GM21526 (cell line): ENCODE results near the gene SLC25A18.

Experiments
- ATAC-seq: cut with Tn5 transposase; IDR thresholded peaks from one replicate; pipeline ENCODE4 v1.9.1; 2021; ENCODE audit warnings: moderate library complexity; ENCODE audit not compliant: unreplicated experiment, low FRiP score

The SLC25A18 gene

DNA sequence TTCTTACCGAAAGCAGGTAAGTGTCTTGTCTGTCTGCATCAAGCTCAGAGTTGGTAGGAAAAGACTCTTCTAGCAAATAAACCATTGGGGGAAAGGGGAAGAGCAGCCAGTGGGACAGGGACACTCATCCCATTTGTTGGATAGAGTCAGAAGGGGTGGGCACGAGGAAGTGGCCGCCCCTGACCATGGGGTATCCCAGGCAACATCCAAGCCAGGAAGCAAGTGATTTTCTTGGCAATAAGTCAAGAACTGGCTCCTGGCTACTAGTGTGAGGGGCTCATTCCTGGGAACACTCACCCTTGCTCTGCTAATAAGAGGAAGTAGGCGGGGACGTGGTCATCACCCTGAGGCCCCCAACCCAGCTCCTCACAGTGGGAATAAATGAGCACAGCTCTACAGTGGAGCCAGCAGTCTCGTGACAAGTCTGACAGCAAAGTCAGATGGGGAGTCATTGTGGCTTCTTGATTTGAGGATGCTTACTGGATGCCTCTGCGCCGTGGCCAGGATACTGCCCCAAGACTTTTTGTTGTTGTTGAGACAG is 6.7 kb downstream of the SLC25A18 start:
- no peak for ATAC-seq

DNA sequence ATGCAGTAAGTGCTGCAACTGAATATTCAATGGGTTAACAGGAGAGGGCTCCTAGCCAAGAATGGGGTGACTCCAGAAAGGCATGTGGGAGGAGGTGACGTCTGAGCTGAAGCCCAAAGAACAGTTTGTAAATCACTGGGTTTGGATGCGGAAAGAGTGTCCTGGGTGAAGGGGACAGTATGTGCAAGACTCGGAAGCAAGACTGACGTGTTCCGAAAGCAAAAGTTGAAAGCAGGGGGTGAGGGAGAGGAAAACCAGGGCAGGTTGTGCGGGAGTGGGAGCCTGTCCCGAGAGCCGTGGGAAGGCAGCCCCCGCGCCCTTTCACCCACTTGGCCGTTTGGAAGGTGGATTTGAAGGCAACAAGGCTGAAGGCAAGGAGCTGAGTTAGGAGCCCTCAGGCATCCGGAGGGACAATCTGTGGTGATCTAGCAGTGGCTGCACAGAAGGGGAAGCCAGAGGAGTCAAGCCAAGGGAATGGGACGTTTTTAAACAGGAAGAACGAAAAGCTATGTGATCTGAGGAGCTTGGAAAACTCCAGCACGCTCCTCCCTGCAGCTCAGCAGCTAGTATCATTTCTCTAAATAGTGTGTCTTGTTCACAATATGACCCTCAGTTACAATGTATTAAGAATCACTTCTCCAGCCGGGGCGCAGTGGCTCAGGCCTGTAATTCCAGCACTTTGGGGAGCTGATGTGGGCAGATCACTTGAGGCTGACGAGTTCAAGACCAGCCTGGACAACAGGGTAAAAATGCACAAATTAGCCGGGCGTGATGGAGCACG is 7.7 kb downstream of the SLC25A18 start:
- ATAC-seq: no peak

DNA sequence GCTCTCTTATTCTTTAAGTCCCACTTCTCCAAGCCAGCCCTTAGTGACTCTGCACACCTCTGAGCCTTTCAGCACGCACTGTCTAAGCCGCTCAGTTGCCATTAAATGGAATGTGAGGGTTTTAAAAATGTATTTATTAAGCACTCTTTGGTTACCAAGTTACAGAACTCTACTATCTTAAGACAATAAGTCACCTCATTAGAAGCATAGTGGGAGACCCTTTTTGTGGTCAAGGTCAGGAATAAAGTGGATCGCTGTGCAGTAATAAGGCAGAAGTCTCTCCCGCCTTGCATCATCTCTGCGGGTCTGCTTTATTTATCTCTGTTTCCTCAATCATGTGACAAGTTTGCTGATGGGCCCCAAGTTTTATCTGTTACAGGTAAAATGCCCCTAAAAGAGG is 11.9 kb downstream of the SLC25A18 start:
- ATAC-seq: no peak

DNA sequence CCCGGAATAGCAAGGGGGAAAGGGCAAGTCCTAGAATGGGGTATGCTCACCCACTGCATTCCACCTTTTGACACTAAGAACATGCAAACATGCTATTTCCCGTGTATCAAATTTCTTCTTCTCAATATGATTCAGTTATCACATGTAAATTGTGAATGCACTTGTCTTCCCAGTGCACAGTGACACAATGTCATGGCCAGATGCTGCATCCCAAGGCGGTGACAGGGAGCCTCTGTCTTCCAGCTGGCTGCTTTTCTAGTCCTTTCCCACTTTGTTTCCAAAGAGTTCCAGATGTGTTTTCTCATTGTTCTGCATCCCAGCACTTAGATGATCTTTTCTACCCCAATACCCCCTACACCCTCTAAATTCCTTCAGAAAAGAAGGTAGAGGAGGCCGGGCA is 12.4 kb downstream of the SLC25A18 start:
- no peak for ATAC-seq

DNA sequence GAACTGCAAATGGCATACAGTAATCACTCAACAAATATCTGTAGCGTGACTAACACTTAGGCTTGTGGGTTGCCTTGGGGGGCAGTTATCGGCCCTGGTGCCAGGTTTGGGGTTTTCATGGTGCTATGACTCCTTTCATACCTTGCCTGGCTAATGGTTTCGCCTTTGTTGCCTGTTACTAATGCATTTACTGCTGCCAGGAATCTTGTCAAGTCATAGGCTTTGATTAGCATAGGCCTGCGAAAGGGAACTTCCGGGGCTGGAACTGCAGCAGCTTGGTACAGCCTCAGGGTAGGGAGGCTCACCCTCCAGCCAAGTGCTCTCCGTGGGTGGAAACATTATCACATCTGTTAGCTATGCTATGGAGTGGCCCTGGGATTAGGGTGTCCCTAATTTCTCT is 13.2 kb downstream of the SLC25A18 start:
- no peak for ATAC-seq

DNA sequence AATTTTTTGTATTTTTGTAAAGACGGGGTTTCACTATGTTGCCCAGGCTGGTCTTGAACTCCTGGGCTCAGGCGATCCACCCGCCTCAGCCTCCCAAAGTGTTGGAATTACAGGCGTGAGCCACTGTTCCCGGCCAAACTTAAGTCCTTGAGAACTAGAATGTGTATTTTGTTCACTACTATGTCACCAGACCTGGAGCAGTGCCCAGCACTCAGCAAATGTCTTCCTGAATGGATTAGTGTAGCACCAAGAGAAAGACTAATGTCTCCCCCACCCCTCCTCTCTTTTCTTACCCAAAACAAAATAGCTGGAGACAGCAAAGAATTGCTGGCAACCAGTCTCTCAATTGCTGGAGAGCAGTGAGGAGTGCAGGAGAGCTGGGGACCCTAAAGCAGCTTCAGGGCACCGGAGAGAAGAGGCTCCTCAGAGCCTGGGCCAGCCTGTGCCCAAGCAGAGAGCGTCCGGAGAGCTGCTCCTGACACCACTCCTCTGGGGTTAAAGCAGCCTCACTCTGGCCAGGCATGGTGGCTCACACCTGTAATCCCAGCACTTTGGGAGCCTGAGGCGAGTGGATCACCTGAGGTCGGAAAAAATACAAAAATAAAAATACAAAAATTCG is 14.9 kb downstream of the SLC25A18 start:
- ATAC-seq: no peak

DNA sequence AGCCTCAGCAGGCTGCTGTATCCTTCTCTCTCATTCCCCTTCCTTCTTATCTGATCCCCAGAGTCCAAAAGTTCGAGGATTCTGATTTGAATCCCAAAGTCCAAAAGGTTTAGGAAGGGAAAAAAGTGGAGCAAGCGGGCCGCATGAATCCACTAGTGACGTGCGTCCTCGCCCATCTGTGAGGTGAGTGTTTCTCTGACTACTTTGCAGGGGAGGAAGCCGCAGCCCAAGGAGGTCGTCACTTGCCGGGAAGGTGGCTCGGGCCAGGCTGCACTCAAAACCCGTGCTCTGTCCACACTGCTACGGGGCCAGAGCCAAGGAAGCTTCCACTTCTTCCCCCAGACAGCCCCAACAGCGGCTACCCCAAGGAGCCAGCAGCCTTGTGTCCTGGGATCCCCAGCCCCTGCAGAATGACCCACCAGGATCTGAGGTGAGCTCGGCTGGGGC is 16.3 kb downstream of the SLC25A18 start:
- no peak for ATAC-seq

DNA sequence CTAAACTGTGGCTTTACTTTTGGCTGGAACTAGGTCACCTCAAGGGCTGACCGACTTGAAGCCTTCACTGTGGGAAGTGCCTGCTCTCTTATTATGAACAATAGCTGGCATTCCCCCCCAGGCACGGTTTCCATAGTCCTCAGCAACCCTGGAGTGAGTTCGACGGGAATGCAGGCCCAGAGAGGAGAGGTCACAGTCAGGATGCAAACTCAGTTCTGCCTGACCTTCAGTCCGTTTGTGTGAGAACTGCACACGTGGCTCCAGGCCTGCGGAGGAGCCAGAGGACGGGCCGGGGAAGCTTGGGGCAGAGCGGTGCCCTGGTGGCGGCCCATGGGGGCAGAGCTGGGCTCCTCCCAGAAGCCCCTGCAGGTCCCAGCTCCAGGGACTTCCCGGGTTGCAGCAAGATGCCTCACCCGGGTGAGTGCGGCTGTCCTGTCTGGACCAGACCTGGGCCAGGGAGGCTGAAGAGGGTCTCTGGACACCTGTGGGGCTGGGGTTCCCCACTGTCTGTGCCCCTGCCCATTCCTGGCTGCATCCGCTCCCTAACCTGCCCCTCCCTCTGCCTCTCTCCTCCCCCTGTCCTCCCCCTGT is 17.2 kb downstream of the SLC25A18 start:
- no peak for ATAC-seq

DNA sequence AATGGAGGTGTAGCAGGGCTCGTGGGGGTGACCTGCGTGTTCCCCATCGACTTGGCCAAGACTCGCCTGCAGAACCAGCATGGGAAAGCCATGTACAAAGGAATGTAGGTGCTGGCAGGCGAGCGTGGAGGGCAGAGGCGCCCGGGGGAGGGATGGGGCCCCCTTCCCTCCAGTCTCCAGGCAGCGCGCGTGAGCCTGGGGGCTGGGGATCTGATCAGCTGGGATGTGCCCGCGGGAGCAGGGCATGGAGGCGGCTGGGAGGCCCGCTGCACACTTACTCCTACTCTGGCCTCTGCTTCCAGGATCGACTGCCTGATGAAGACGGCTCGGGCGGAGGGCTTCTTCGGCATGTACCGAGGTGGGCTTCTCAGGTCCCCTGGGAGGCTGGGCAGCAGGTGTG is 17.8 kb downstream of the SLC25A18 start:
- no peak for ATAC-seq

DNA sequence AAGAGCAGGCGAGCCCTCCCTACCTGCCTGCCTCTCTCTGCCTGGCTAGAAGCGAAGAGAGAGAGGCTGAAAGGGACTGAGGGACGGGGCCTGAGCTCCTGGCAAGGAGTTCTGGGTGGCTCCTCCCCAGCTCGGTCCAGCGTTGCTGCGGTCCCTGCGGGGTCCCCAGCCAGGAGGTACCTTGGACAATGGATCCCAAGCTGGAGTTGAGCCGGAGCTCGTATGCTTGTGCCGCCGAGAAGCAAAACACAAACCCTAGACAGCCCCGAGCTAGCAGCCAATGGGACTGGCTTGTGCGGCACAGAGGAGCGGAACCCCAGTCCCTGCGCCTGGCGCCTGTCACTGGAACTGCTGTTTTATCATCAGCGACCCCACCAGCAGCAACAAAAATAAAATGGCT is 18.3 kb downstream of the SLC25A18 start:
- ATAC-seq: no peak

DNA sequence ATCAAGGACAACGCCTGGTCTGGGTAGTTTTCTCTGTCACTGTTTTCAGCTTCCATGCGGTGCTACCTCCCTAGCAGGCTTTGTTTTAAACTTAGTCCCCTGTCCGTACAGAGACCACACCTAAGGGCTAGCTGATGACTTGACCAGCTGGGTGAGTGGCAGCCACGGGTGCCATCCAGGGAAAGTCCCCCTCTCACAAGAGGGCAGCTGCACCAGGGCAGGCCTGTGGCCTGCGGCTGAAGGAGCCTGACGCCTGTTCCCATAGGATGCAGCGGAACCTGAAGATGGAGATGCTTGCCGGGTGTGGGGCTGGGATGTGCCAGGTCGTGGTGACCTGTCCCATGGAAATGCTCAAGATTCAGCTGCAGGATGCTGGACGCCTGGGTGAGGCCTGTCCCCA is 19.9 kb downstream of the SLC25A18 start:
- ATAC-seq: no peak

DNA sequence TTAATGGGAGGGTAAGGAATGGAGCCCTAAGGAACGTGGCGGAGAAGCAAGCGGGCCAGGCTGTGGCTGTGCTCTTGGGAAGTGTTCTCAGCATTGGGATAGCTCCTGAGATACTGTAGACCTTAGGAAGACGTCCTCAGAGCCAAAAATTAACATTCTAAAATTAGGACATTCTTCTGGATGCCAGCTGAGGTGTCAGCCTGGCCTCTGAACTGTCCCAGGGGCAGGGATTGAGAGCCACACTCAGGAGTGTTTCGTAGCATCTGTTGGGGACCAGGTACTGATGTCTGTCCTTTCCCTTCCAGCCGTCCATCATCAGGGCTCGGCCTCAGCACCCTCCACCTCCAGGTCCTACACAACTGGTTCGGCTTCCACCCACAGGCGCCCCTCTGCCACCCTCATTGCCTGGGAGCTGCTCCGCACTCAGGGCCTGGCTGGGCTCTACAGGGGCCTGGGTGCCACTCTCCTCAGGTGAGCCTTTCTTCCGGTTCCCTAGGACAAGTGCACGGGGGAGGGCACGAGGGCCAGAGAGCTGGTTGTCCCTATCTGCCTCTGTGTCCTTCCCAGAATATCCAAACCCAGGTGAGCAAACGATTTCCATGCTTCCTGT is 23.6 kb downstream of the SLC25A18 start:
- no peak for ATAC-seq

DNA sequence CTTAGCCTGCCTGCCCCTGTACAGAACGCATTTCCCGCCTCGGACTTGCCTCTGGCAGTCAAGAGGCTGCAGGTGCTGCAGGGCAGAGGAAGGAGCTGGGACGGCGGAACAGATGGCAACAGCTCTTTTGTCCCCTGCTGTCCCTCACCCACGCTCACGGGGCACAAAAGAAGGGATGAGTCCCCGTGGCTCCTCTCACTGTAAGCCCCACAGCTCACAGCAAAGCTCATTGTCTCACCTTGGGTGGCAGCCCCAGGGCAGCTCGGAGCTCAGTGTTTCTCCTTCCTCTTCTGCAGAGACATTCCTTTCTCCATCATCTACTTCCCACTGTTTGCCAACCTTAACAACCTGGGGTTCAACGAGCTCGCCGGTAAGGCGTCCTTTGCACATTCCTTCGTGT is 24.3 kb downstream of the SLC25A18 start:
- ATAC-seq: no peak

DNA sequence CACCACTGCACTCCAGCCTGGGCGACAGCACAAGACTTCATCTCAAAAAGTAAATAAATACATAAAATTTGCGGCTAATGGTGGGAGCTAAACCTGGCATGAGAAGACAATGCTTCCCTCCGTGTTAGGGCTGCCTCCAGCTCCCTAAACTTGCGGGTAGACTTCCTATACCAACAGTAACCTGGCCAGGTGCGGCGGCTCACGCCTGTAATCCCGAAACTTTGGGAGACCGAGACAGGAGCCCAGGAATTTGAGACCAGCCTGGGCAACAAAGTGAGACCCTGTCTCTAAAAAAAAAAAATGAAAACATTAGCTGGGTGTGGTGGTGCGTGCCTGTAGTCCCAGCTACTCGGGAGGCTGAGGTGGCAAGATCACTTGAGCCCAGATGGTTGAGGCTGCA is 25.3 kb downstream of the SLC25A18 start:
- ATAC-seq: no peak

DNA sequence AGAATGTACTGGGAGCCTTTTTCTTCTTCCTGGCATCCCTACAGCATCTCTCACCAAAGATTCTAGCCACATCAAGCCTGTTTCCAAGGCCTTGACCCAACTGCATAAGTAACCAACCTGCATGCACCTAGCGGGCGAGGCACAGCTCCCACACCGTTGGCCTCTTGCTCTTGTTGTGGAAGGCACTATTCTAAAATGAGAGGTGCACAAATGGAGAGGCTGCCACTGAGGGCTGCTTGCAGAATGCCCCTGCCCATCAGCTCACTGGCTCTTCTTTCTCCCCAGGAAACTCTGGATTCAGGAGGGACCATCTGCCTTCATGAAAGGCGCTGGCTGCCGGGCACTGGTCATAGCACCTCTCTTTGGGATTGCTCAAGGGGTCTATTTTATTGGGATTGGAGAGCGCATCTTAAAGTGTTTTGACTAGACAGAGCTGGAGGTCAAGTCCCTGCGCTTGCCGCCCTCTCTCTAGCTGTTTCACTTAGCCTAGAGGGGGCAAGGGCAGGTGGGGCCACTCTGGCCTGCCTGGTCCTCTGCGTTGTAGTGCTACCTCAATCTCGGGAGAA is 26.6 kb downstream of the SLC25A18 start:
- no peak for ATAC-seq

DNA sequence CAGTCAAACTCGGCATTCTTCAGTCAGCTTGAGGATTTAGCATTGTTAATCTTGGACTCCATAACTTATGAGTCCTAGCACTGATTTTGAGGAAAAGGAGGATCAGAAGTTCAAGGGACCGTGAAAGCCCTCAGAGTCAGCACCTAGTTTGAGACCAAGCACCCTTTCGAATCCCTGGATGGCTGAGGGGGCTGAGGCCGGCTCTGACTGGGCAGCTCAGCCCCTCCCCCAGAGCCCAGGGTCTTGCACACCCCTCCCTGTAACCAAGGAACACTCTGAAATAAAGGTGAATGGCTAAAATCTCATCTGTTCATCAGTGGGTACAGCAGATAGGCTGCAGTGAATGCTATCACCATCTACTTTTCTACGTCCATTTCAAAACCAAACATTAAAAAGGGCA is 27.3 kb downstream of the SLC25A18 start:
- ATAC-seq: no peak

DNA sequence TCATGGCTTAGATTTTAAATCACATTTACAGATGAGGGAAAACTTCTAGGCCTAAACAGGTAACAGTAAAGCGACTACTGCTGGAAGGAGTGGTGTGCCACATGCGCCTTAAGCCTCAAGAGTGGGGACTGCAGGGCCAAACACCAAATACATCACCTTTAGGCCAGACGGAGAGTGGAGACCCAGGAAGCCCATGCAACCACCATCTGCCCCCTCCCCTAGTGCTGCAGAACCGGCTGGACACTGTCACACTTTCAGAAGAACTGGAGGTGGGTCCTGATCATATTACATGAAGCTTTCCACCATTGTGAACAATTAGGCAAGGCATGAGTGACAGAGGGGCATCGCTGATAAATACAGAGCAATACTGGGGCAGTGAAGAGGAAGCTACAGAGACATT is 28.9 kb downstream of the SLC25A18 start:
- ATAC-seq: no peak

DNA sequence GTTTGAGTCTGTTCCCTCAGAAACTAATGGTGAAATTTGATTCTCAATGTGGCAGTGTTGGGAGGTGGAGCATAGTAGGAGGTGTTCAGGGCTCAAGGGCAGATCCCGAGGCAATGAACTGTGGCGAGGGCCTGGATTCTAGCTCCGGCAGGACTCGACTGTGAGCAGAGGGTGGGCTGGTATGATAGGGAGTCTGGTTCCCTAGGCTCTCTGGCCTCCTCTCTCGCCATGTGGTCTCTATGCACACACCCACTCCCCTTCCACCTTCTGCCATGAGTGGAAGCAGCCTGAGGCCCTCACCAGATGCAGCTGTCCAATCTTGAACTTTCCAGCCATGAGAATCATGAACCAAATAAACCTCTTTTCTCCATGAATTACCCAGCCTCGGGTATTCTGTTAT is 32.9 kb downstream of the SLC25A18 start:
- no peak for ATAC-seq

DNA sequence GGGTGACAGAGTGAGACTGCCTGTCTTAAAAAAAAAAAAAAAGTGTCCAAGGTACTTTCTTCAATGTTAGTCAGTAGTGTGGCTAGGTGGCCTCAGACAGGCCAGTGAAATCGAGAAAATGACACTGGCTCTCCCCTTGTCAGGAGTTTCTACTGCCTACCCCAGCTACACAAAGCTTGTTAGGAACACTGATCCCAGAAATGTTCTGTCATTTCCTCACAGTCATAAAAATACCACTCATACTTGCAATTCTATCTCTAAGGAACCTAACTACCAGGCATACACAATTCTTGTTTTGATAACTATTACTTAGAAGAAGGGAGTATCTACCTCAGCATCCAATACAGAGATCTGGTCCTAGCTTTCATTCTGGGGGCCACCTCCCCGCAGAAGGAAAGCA is 33.9 kb downstream of the SLC25A18 start:
- no peak for ATAC-seq

DNA sequence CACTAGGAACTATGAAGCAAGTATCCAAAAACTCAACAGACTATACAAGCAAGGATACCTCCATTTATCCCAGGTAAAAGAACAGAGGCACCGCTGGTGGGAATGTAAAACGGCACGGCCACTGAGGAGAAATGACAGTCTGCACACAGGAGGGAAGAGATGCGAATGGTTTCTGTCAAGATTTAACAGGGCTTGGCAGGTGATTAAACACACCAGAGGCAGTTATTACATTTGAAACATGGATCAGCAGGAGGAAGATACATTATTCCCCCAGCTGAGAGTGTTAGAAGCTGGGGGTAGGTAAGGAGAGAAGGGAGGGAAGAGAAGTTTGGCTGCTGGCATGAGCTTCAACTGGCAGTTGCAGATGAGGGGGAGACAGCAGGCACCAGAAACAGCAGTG is 35.0 kb downstream of the SLC25A18 start:
- no peak for ATAC-seq

DNA sequence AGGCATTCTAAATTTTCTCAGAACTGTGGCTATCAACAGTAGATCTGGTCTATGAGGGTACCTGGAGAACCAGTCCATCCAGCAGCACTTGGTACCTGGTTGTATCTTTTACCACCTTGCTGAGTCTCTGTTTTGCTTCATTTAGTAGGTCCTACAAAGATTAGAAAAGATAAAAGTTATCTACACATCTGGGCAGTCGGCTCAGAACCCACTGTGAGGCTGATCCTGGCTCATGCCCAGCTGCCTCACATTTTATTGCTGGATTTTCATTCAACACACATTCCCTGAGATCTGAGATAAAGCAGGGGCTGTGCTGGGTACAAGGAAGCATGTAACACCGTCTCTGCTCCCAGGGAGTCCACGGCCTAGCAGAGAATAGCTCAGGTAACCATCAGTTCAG is 37.7 kb downstream of the SLC25A18 start:
- no peak for ATAC-seq
